Liver (tissue), 9 donors: ENCODE data around the gene SPSB2. TPM values are rescaled to one million over a fixed set of nuclear protein-coding genes. Genes with fewer than 3 reads are reported as not detected.

Source experiments
- DNase-seq: peaks from one replicate; pipeline ENCODE4 v3.0.0-alpha.2; 2017; ENCODE audit warnings: low spot score
- H3K27ac ChIP-seq, 2 donors: one replicate each; pipeline ENCODE4 v1.7.0; 2013; ENCODE audit warnings: inconsistent platforms in 2 of 2, low read length in 2 of 2, control low read depth in 1 of 2, low read depth in 1 of 2, mild to moderate bottlenecking in 1 of 2
- H3K27me3 ChIP-seq, 4 donors: one replicate each; pipeline versions ENCODE4 v1.6.1 to v1.7.0; 2013; ENCODE audit warnings: low read length in 3 of 4, inconsistent platforms in 1 of 4, mild to moderate bottlenecking in 1 of 4, moderate library complexity in 1 of 4; ENCODE audit not compliant: control insufficient read depth in 4 of 4, insufficient read depth in 4 of 4
- H3K36me3 ChIP-seq, 4 donors: one replicate each; pipeline versions ENCODE4 v1.6.1 to v1.7.0; 2013; ENCODE audit warnings: low read length in 3 of 4, mild to moderate bottlenecking in 3 of 4, low read depth in 1 of 4, moderate library complexity in 1 of 4; ENCODE audit not compliant: control insufficient read depth in 4 of 4, insufficient read depth in 3 of 4
- H3K4me1 ChIP-seq, 4 donors: one replicate each; pipeline versions ENCODE4 v1.6.1 to v1.7.0; 2013; ENCODE audit warnings: low read length in 3 of 4, mild to moderate bottlenecking in 3 of 4, moderate library complexity in 1 of 4; ENCODE audit not compliant: control insufficient read depth in 4 of 4, insufficient read depth in 4 of 4
- H3K4me3 ChIP-seq, 3 donors: one replicate each; pipeline versions ENCODE4 v1.6.1 to v1.7.0; 2013; ENCODE audit warnings: low read length in 3 of 3, control low read depth in 1 of 3, low read depth in 1 of 3, mild to moderate bottlenecking in 1 of 3
- H3K9ac ChIP-seq, 2 donors: one replicate each; pipeline ENCODE4 v1.7.0; 2013; ENCODE audit warnings: low read length in 2 of 2, mild to moderate bottlenecking in 2 of 2, moderate library complexity in 2 of 2, control low read depth in 1 of 2, low read depth in 1 of 2
- H3K9me3 ChIP-seq, 4 donors: one replicate each; pipeline versions ENCODE4 v1.6.1 to v1.7.0; 2013; ENCODE audit warnings: low read length in 3 of 4; ENCODE audit not compliant: control insufficient read depth in 4 of 4
- ATF3 ChIP-seq: IDR thresholded peaks from 2 replicates; pipeline ENCODE4 v1.6.1; 2016; ENCODE audit warnings: antibody characterized with exemption
- CTCF ChIP-seq: fragments of 150-350 bp; IDR thresholded peaks from 2 replicates; pipeline ENCODE4 v1.5.1; 2017; ENCODE audit warnings: improper control_type of control experiment, low read depth, low read length; ENCODE audit not compliant: missing input control
- EGR1 ChIP-seq, 2 donors: IDR thresholded peaks; 2 replicates each; pipeline ENCODE4 v1.6.1; 2016 to 2018; ENCODE audit warnings: antibody characterized with exemption in 2 of 2, low read depth in 2 of 2
- FOXA1 ChIP-seq: IDR thresholded peaks from 2 replicates; pipeline ENCODE4 v1.6.1; 2016; ENCODE audit warnings: antibody characterized with exemption
- FOXA2 ChIP-seq: IDR thresholded peaks from 2 replicates; pipeline ENCODE4 v1.6.1; 2016; ENCODE audit warnings: antibody characterized with exemption
- GABPA ChIP-seq, 2 donors: IDR thresholded peaks in 1 of 2; conservative IDR thresholded peaks in 1 of 2; 2 replicates each; pipeline ENCODE4 v1.6.1; 2016; ENCODE audit warnings: antibody characterized with exemption in 2 of 2, mild to moderate bottlenecking in 1 of 2, moderate library complexity in 1 of 2
- HNF4A ChIP-seq, 2 donors: conservative IDR thresholded peaks; 2 replicates each; pipeline ENCODE4 v1.6.1; 2016; ENCODE audit warnings: antibody characterized with exemption in 2 of 2, mild to moderate bottlenecking in 2 of 2
- HNF4G ChIP-seq: IDR thresholded peaks from 2 replicates; pipeline ENCODE4 v1.6.1; 2016; ENCODE audit warnings: antibody characterized with exemption
- JUND ChIP-seq, 2 donors: IDR thresholded peaks; 2 replicates each; pipeline ENCODE4 v1.6.1; 2016; ENCODE audit warnings: antibody characterized with exemption in 2 of 2
- MAX ChIP-seq: IDR thresholded peaks from 2 replicates; pipeline ENCODE4 v1.6.1; 2016; ENCODE audit warnings: antibody characterized with exemption
- NR2F2 ChIP-seq: IDR thresholded peaks from 2 replicates; pipeline ENCODE4 v1.6.1; 2016; ENCODE audit warnings: antibody characterized with exemption
- RAD21 ChIP-seq, 2 donors: IDR thresholded peaks; 2 replicates each; pipeline ENCODE4 v1.6.1; 2016; ENCODE audit warnings: antibody characterized with exemption in 2 of 2, mild to moderate bottlenecking in 2 of 2
- SP1 ChIP-seq: IDR thresholded peaks from 2 replicates; pipeline ENCODE4 v1.6.1; 2018; ENCODE audit warnings: antibody characterized with exemption, mild to moderate bottlenecking
- TAF1 ChIP-seq: conservative IDR thresholded peaks from 2 replicates; pipeline ENCODE4 v1.6.1; 2016; ENCODE audit warnings: antibody characterized with exemption, mild to moderate bottlenecking
- YY1 ChIP-seq: IDR thresholded peaks from 2 replicates; pipeline ENCODE4 v1.6.1; 2016; ENCODE audit warnings: antibody characterized with exemption, mild to moderate bottlenecking
- ZBTB33 ChIP-seq: IDR thresholded peaks from 2 replicates; pipeline ENCODE4 v1.6.1; 2016; ENCODE audit warnings: antibody characterized with exemption
- WGBS: extraction: QIAGEN DNeasy Blood & Tissue Kit; methylation state at CpG from one replicate; pipeline ENCODE4 v1.1.7; 2013; 5-methylcytosine and 5-hydroxymethylcytosine counted together
- polyA plus RNA-seq, 2 donors: library from polyadenylated mRNA; stranded (reverse) in 1 of 2; unstranded in 1 of 2; fragments of 200-250 nt in 1 of 2; fragments of >200 nt in 1 of 2; fragmentation: Nextera tagmentation in 1 of 2; extraction: Ambion mirVana in 1 of 2; gene quantifications; one replicate each; pipeline versions ENCODE4 v1.2.1 to v1.2.3, GENCODE V29; 2013 to 2015
- total RNA-seq, 2 donors: library from RNA; depleted of rRNA; stranded (reverse); fragments of >200 nt; gene quantifications; one replicate each; pipeline ENCODE4 v1.2.3, GENCODE V29; 2014
- donor health status: healthy.
- donor health status: healthy.
- donor health status: healthy.
- donor health status: healthy.
- donor health status: healthy.

Gene SPSB2
- total and polyA plus RNA-seq, 4 donors, result 3.2 to 4.6 (median 4.1) TPM

- no peaks in the 10 kb centered on the region for H3K36me3 ChIP-seq
- H3K4me1 ChIP-seq, result peaks cover 0 to 8% (median 6%) of the 10 kb centered on the region in 4 donors
- H3K9me3 ChIP-seq, result no peaks in the 10 kb centered on the region
- no peak for TF ChIP-seq EGR1 (IDR thresholded peaks at IDR 0.05; ENCODE audit: low read depth in 2 of 2)
- TF ChIP-seq JUND (IDR thresholded peaks at IDR 0.05), result peak in 1 of 2 donors; percentile 30
- peak; percentile 11 for TF ChIP-seq SP1
- TF ChIP-seq ZBTB33, result no peak
- 56% methylated on average over 10 of the region's 10 CpGs for WGBS
- H3K4me3 ChIP-seq, result no peak overlapping the region
- H3K27ac ChIP-seq, result no peak overlapping the region
- DNase-seq, result no peak
- H3K27me3 ChIP-seq, result no peaks in the 10 kb centered on the region
- no peak overlapping the region for H3K9ac ChIP-seq
These were observed 26.9 kb upstream of the SPSB2 start for GRCh38 chr12:6899837-6900519.

GRCh38 chr12:6899427-6899826 is 26.3 kb upstream of the SPSB2 start:
- H3K9ac ChIP-seq, result no peak overlapping the region
- peaks cover 0 to 3% (median 2%) of the 10 kb centered on the region in 4 donors for H3K4me1 ChIP-seq
- H3K27me3 ChIP-seq, result no peaks in the 10 kb centered on the region
- H3K36me3 ChIP-seq, result no peaks in the 10 kb centered on the region
- H3K27ac ChIP-seq, result no peak overlapping the region
- no peaks in the 10 kb centered on the region for H3K9me3 ChIP-seq
- TF ChIP-seq ZBTB33 (no peak), TAF1 (no peak), YY1 (no peak), EGR1 (IDR thresholded peaks at IDR 0.05; ENCODE audit: low read depth in 2 of 2) (no peak), FOXA1 (no peak), ATF3 (no peak), HNF4G (no peak), SP1 (no peak), HNF4A (conservative IDR thresholded peaks at IDR 0.05) (no peak)
- H3K4me3 ChIP-seq, result no peak overlapping the region
- 77% methylated on average over 5 of the region's 5 CpGs for WGBS
- DNase-seq, result no peak

GRCh38 chr12:6896846-6897435 is 23.8 kb upstream of the SPSB2 start:
- H3K9ac ChIP-seq, result no peak overlapping the region
- H3K4me3 ChIP-seq, result no peak overlapping the region
- 94% methylated on average over 6 of the region's 6 CpGs for WGBS
- H3K9me3 ChIP-seq, result no peaks in the 10 kb centered on the region
- DNase-seq, result no peak
- no peak overlapping the region for H3K27ac ChIP-seq
- H3K4me1 ChIP-seq, result no peaks in the 10 kb centered on the region
- no peaks in the 10 kb centered on the region for H3K36me3 ChIP-seq
- no peaks in the 10 kb centered on the region for H3K27me3 ChIP-seq
- TF ChIP-seq SP1 (no peak), YY1 (no peak), HNF4G (no peak), RAD21 (IDR thresholded peaks at IDR 0.05) (no peak), FOXA2 (no peak), TAF1 (no peak), MAX (no peak), ZBTB33 (no peak), NR2F2 (no peak), HNF4A (conservative IDR thresholded peaks at IDR 0.05) (no peak), JUND (IDR thresholded peaks at IDR 0.05) (no peak), FOXA1 (no peak), GABPA (IDR thresholded peaks at IDR 0.05 in 1 of 2, conservative IDR thresholded peaks at IDR 0.05 in 1 of 2) (no peak), CTCF (no peak), EGR1 (IDR thresholded peaks at IDR 0.05; ENCODE audit: low read depth in 2 of 2) (no peak), ATF3 (no peak)
